Measurements from ENCODE around the gene MCTP1.

DNA sequence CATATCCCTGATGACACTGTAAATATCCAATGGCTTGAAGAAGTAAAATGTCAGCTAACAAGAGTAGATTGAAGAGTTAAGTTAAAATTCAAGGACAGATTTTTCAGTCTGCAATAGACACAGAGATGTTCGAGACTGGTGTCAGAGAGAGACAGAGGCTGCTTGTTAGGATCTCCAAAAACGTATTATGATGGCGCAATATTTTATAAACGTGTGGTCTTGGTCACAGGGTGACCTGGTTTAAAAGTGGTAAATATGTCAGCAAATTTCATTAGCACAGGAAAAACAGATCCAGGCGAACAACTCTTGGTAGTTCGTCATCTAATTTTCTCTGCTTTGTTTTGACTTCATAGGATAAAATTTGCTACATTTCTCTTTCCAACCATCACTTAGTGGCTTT lies 317.4 kb downstream of the MCTP1 start:
- TF ChIP-seq, protein P1, sequence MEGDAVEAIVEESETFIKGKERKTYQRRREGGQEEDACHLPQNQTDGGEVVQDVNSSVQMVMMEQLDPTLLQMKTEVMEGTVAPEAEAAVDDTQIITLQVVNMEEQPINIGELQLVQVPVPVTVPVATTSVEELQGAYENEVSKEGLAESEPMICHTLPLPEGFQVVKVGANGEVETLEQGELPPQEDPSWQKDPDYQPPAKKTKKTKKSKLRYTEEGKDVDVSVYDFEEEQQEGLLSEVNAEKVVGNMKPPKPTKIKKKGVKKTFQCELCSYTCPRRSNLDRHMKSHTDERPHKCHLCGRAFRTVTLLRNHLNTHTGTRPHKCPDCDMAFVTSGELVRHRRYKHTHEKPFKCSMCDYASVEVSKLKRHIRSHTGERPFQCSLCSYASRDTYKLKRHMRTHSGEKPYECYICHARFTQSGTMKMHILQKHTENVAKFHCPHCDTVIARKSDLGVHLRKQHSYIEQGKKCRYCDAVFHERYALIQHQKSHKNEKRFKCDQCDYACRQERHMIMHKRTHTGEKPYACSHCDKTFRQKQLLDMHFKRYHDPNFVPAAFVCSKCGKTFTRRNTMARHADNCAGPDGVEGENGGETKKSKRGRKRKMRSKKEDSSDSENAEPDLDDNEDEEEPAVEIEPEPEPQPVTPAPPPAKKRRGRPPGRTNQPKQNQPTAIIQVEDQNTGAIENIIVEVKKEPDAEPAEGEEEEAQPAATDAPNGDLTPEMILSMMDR (IDR thresholded peaks at IDR 0.05; ENCODE audit: low read length), result no peak
- no peak for TF ChIP-seq EZH2 (optimal IDR thresholded peaks at IDR 0.05; ENCODE audit: low read depth, low read length)
- no peak for TF ChIP-seq EZH2phosphoT487 (IDR thresholded peaks at IDR 0.05; ENCODE audit: low read length)

Data from MM.1S (cell line).